Measurements from ENCODE around the gene FBLIM1.

Gene FBLIM1

DNA sequence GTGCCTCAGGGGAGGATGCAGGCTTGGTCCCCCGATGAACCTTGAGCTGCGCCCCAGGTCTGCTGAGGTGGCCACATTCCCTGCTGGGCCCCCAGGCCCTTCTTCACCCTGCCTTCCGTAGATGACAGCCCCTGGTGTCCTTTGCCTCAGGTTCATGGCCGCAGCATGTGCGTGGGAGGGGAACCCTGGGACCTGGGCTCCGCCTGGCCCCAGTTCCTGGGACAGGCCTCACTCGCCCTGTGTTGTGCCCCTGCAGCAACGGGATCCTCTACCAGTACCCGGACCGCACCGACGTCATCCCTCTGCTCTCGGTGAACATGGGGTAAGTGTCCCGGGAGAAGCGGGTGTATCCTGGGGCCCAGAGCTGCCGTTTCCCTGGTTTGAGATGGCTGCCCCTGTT, 27.7 kb upstream of the FBLIM1 start:
- H3K27ac ChIP-seq (ENCODE audit: low read depth, low read length): no peak overlapping the region
- TF ChIP-seq EZH2phosphoT487 (IDR thresholded peaks at IDR 0.05; ENCODE audit: borderline replicate concordance, low read length): no peak
- TF ChIP-seq, protein P1, sequence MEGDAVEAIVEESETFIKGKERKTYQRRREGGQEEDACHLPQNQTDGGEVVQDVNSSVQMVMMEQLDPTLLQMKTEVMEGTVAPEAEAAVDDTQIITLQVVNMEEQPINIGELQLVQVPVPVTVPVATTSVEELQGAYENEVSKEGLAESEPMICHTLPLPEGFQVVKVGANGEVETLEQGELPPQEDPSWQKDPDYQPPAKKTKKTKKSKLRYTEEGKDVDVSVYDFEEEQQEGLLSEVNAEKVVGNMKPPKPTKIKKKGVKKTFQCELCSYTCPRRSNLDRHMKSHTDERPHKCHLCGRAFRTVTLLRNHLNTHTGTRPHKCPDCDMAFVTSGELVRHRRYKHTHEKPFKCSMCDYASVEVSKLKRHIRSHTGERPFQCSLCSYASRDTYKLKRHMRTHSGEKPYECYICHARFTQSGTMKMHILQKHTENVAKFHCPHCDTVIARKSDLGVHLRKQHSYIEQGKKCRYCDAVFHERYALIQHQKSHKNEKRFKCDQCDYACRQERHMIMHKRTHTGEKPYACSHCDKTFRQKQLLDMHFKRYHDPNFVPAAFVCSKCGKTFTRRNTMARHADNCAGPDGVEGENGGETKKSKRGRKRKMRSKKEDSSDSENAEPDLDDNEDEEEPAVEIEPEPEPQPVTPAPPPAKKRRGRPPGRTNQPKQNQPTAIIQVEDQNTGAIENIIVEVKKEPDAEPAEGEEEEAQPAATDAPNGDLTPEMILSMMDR (IDR thresholded peaks at IDR 0.05; ENCODE audit: low read depth, low read length, poor library complexity, severe bottlenecking): no peak
- no peaks in the 10 kb centered on the region for H3K9me3 ChIP-seq (ENCODE audit: control insufficient read depth, insufficient read depth, low read length)
- H3K4me1 ChIP-seq (ENCODE audit: control insufficient read depth, low read length): no peaks in the 10 kb centered on the region
- no peaks in the 10 kb centered on the region for H3K9me2 ChIP-seq (replicated peaks; ENCODE audit: control insufficient read depth, low read length)
- H3K4me3 ChIP-seq (ENCODE audit: low read length): no peak overlapping the region
- H3K36me3 ChIP-seq (ENCODE audit: control insufficient read depth, low read length): peaks cover 42% of the 10 kb centered on the region
- H3K4me2 ChIP-seq (ENCODE audit: low read length): no peak overlapping the region
- H3F3A ChIP-seq (ENCODE audit: control insufficient read depth, insufficient read depth): no peaks in the 10 kb centered on the region
- no peaks in the 10 kb centered on the region for H4K20me1 ChIP-seq (ENCODE audit: control insufficient read depth, insufficient read depth, low read depth, low read length)
- no peaks in the 10 kb centered on the region for H3K27me3 ChIP-seq (ENCODE audit: control insufficient read depth, low read length)
- H3K79me2 ChIP-seq (ENCODE audit: control insufficient read depth, low read length): no peaks in the 10 kb centered on the region

DNA sequence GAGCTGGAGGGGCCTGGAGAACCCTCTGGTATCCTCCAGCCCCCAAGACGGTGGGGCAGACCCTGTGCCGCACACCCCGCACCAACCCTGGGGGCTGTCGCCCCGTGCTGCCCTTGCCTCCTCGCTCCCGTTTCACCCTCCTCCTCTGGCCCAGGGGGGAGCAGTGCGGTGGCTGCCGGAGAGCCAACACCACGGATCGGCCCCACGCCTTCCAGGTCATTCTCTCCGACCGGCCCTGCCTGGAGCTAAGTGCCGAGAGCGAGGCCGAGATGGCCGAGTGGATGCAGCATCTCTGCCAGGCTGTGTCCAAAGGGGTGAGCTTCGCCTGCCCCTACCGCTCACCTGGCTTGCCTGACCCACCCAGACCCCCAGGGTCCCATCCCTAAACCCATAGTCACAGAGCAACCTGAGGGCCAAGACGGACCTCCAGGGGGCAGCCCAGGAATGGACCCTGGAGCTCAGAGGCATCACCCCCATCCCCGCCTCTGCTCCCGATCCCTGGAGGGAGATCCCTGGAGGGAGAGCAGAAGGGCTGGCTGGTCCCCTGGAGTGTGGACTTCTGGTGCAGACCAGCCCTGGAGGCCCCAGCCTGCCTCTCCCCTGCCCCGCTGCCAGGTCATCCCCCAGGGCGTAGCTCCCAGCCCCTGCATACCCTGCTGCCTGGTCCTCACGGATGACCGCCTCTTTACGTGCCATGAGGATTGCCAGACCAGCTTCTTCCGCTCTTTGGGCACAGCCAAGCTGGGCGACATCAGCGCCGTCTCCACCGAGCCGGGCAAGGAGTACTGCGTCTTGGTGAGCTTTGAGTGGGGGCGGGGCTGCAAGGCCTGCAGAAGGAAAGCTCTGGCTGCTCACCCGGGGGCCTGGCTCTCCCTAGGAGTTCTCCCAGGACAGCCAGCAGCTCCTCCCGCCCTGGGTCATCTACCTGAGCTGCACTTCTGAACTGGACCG, 26.6 kb upstream of the FBLIM1 start:
- TF ChIP-seq EZH2phosphoT487 (IDR thresholded peaks at IDR 0.05; ENCODE audit: borderline replicate concordance, low read length): no peak
- TF ChIP-seq, protein P1 (IDR thresholded peaks at IDR 0.05; ENCODE audit: low read depth, low read length, poor library complexity, severe bottlenecking): no peak
- H3K4me1 ChIP-seq (ENCODE audit: control insufficient read depth, low read length): no peaks in the 10 kb centered on the region
- H3K79me2 ChIP-seq (ENCODE audit: control insufficient read depth, low read length): no peaks in the 10 kb centered on the region
- H3K4me2 ChIP-seq (ENCODE audit: low read length): no peak overlapping the region
- no peaks in the 10 kb centered on the region for H3K9me3 ChIP-seq (ENCODE audit: control insufficient read depth, insufficient read depth, low read length)
- no peaks in the 10 kb centered on the region for H4K20me1 ChIP-seq (ENCODE audit: control insufficient read depth, insufficient read depth, low read depth, low read length)
- no peaks in the 10 kb centered on the region for H3K27me3 ChIP-seq (ENCODE audit: control insufficient read depth, low read length)
- H3K4me3 ChIP-seq (ENCODE audit: low read length): no peak overlapping the region
- H3F3A ChIP-seq (ENCODE audit: control insufficient read depth, insufficient read depth): no peaks in the 10 kb centered on the region
- peaks cover 32% of the 10 kb centered on the region for H3K36me3 ChIP-seq (ENCODE audit: control insufficient read depth, low read length)
- H3K27ac ChIP-seq (ENCODE audit: low read depth, low read length): no peak overlapping the region
- no peaks in the 10 kb centered on the region for H3K9me2 ChIP-seq (replicated peaks; ENCODE audit: control insufficient read depth, low read length)

DNA sequence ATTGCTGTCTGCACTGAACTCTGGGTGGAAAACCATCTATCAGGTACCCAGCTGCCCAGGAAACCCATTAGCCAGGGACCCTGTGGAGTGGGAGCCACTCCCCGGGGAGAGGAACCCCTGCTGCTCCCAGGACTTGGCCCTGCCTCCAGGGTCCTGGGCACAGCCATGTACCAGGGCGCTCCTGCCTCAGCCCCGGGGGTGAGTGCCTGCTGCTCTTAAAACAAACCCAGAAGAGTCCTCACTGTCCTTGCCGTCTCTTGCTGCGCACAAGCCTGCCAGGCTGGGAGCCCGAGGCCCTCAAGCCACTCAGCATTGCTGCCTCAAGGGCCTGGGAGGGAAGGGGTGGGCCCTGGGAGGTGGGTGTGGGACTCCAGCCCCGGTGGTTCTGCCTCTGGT, 25.9 kb upstream of the FBLIM1 start:
- H3K79me2 ChIP-seq (ENCODE audit: control insufficient read depth, low read length): no peaks in the 10 kb centered on the region
- no peaks in the 10 kb centered on the region for H3K9me3 ChIP-seq (ENCODE audit: control insufficient read depth, insufficient read depth, low read length)
- no peaks in the 10 kb centered on the region for H3K4me1 ChIP-seq (ENCODE audit: control insufficient read depth, low read length)
- H3K27ac ChIP-seq (ENCODE audit: low read depth, low read length): no peak overlapping the region
- no peaks in the 10 kb centered on the region for H3K27me3 ChIP-seq (ENCODE audit: control insufficient read depth, low read length)
- no peaks in the 10 kb centered on the region for H3F3A ChIP-seq (ENCODE audit: control insufficient read depth, insufficient read depth)
- H3K4me3 ChIP-seq (ENCODE audit: low read length): no peak overlapping the region
- no peak overlapping the region for H3K4me2 ChIP-seq (ENCODE audit: low read length)
- H3K36me3 ChIP-seq (ENCODE audit: control insufficient read depth, low read length): peaks cover 28% of the 10 kb centered on the region
- no peaks in the 10 kb centered on the region for H3K9me2 ChIP-seq (replicated peaks; ENCODE audit: control insufficient read depth, low read length)
- no peak for TF ChIP-seq EZH2phosphoT487 (IDR thresholded peaks at IDR 0.05; ENCODE audit: borderline replicate concordance, low read length)
- TF ChIP-seq, protein P1 (IDR thresholded peaks at IDR 0.05; ENCODE audit: low read depth, low read length, poor library complexity, severe bottlenecking): no peak
- no peaks in the 10 kb centered on the region for H4K20me1 ChIP-seq (ENCODE audit: control insufficient read depth, insufficient read depth, low read depth, low read length)
